A673 (cell line): Measurements from ENCODE around the gene CST5. TPM values are rescaled to one million over a fixed set of nuclear protein-coding genes. Genes with fewer than 3 reads are reported as not detected.

Experiments used
- BruUV-seq: library from RNA; stranded (reverse); fragments of 400-500 nt; replicated peaks from 2 replicates; lab custom pipeline; 2021; lab: Mats Ljungman, UMichigan
- CTCF ChIA-PET: fragments of 300-600 bp; sonication (Branson Sonifier 250); formaldehyde crosslinking; loops from one replicate; lab custom pipeline; 2022; ENCODE audit warnings: antibody characterized with exemption; lab: Charles Lee
- POLR2A ChIA-PET: fragments of 300-600 bp; sonication (Branson Sonifier 250); formaldehyde crosslinking; loops from one replicate; lab custom pipeline; 2022; ENCODE audit warnings: antibody characterized with exemption; ENCODE audit not compliant: low non-redundant PET; lab: Charles Lee
- DNase-seq: peaks from one replicate; pipeline ENCODE4 v3.0.0-alpha.2; 2015; ENCODE audit warnings: low spot score
- H3K27ac ChIP-seq: fragments of 200-600 bp; sonication (generic); 2 replicates; pipeline ENCODE4 v1.5.1; 2016; ENCODE audit warnings: mixed run types, low read depth, mild to moderate bottlenecking, mixed read lengths, antibody characterized with exemption, low read length; ENCODE audit not compliant: poor library complexity, severe bottlenecking
- H3K27me3 ChIP-seq: fragments of 200-600 bp; sonication (generic); replicated peaks from 2 replicates; pipeline ENCODE4 v1.6.1; 2017; ENCODE audit warnings: mixed run types, low read depth, mild to moderate bottlenecking, mixed read lengths, antibody characterized with exemption, low read length; ENCODE audit not compliant: insufficient read depth, poor library complexity
- H3K36me3 ChIP-seq: fragments of 200-600 bp; sonication (generic); 2 replicates; pipeline ENCODE4 v1.6.1; 2016; ENCODE audit warnings: mixed run types, mild to moderate bottlenecking, mixed read lengths, antibody characterized with exemption, low read length; ENCODE audit not compliant: insufficient read depth, poor library complexity, severe bottlenecking
- H3K4me1 ChIP-seq: fragments of 200-600 bp; sonication (generic); 2 replicates; pipeline ENCODE4 v1.6.1; 2017; ENCODE audit warnings: mixed run types, mild to moderate bottlenecking, mixed read lengths, antibody characterized with exemption, low read length; ENCODE audit not compliant: insufficient read depth, poor library complexity, severe bottlenecking
- H3K4me3 ChIP-seq: fragments of 200-600 bp; sonication (generic); 2 replicates; pipeline ENCODE4 v1.5.1; 2016; ENCODE audit warnings: low read depth, mixed run types, mild to moderate bottlenecking, mixed read lengths, low read length; ENCODE audit not compliant: poor library complexity, severe bottlenecking
- H3K9me3 ChIP-seq: fragments of 200-600 bp; sonication (generic); 2 replicates; pipeline ENCODE4 v1.6.1; 2016; ENCODE audit warnings: mixed run types, low read depth, mild to moderate bottlenecking, mixed read lengths, antibody characterized with exemption, low read length; ENCODE audit not compliant: poor library complexity, severe bottlenecking
- CTCF ChIP-seq: fragments of 300-800, 200-600 bp; sonication (generic); conservative IDR thresholded peaks from 2 replicates; pipeline ENCODE4 v1.5.1; 2017; ENCODE audit warnings: low read depth, mild to moderate bottlenecking, antibody characterized with exemption, low read length, moderate library complexity, mixed read lengths
- EZH2 ChIP-seq: fragments of 200-600 bp; sonication (generic); IDR thresholded peaks from 2 replicates; pipeline ENCODE4 v1.6.1; 2017; ENCODE audit warnings: borderline replicate concordance, low read depth, mild to moderate bottlenecking, mixed read lengths, antibody characterized with exemption, low read length; ENCODE audit not compliant: poor library complexity, severe bottlenecking
- intact Hi-C: fragments of 100-400 bp; cut with micrococcal nuclease; formaldehyde crosslinking; loops from one replicate; pipeline ENCODE4 v1.10.0; 2022; ENCODE audit not compliant: unreplicated experiment
- total RNA-seq: library from RNA; stranded (reverse); gene quantifications from 2 replicates; pipeline ENCODE4 v1.2.3, GENCODE V29; 2021

CST5 gene
- total RNA-seq, 1 experiment from 2014 or later: not detected

GRCh38 chr20:23924751-23925150 is 45.2 kb upstream of the CST5 start:
- Histone ChIP-seq H3K9me3 (no peaks in the 10 kb centered on the region), H3K4me1 (peaks cover 15% of the 10 kb centered on the region), H3K27ac (no peak overlapping the region), H3K36me3 (no peaks in the 10 kb centered on the region), H3K4me3 (no peak overlapping the region), H3K27me3 (no peaks in the 10 kb centered on the region)
- BruUV-seq: no TSS peak
- no peak for DNase-seq
- TF ChIP-seq EZH2: no peak
- TF ChIP-seq CTCF: no peak
- ChIA-PET CTCF (no interaction called here), POLR2A (no interaction called here)
- intact Hi-C loops: no loop called here

DNA sequence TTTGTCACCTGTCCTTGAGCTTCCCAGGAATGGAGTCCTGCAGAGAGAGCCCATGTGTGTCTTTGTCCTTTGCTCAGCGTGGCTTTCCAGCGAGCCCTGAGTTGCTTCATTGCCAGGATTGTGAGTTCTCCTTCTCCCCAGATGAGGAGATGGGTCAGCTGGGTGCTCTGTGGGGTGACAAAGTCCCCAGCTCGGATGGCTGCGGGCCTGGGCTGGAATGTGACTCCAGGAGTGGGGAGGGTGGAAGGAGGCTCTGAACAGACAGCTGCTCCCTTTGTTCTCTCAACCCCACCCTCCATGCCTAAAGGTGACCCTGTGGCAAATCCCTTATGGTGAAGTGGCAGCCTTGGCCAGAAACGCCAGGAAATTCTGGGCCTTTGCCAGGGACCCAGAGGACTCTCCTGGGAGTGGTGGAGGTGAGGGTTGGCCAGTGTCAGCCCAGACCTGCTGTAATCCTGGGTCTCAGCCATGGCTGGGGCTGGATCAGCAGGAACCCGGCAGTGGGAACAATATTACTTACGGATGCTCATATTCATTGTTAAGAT is 44.4 kb upstream of the CST5 start:
- TF ChIP-seq CTCF: no peak
- no peak for TF ChIP-seq EZH2
- DNase-seq: no peak
- POLR2A ChIA-PET: no interaction called here
- no peak overlapping the region for H3K27ac ChIP-seq
- CTCF ChIA-PET: no interaction called here
- peaks cover 18% of the 10 kb centered on the region for H3K4me1 ChIP-seq
- no peak overlapping the region for H3K4me3 ChIP-seq
- H3K36me3 ChIP-seq: no peaks in the 10 kb centered on the region
- no TSS peak for BruUV-seq
- intact Hi-C loops: no loop called here
- no peaks in the 10 kb centered on the region for H3K9me3 ChIP-seq
- H3K27me3 ChIP-seq: no peaks in the 10 kb centered on the region

- no peak for TF ChIP-seq CTCF
- TF ChIP-seq EZH2: no peak
- ChIA-PET CTCF (no interaction called here), POLR2A (no interaction called here)
- H3K9me3 ChIP-seq: no peaks in the 10 kb centered on the region
- H3K4me3 ChIP-seq: no peak overlapping the region
- no peaks in the 10 kb centered on the region for H3K27me3 ChIP-seq
- intact Hi-C loops: no loop called here
- peaks cover 23% of the 10 kb centered on the region for H3K4me1 ChIP-seq
- no peaks in the 10 kb centered on the region for H3K36me3 ChIP-seq
- no peak overlapping the region for H3K27ac ChIP-seq
- DNase-seq: no peak
- no TSS peak for BruUV-seq
Measured at GRCh38 chr20:23923311-23923710, 43.8 kb upstream of the CST5 start.
